IgD-negative memory B cell (primary cell): ENCODE measurements around the gene HNRNPLL. TPM values are rescaled to one million over a fixed set of nuclear protein-coding genes. Genes with fewer than 3 reads are reported as not detected.
"Not testable (repeated sequence)": the region's sequence is repeated elsewhere in the genome, so short reads cannot be mapped to it uniquely, and the experiment has no call there.

ENCODE experiments used
- H3K27ac Mint-ChIP-seq, 3 donors: one replicate each; pipeline ENCODE4 v1.8.0; 2020 to 2022; ENCODE audit warnings: mild to moderate bottlenecking in 3 of 3, mixed read lengths in 3 of 3, moderate library complexity in 1 of 3
- H3K27me3 Mint-ChIP-seq: one replicate; pipeline ENCODE4 v1.8.0; 2021; ENCODE audit warnings: mixed read lengths
- H3K36me3 Mint-ChIP-seq: one replicate; pipeline ENCODE4 v1.8.0; 2020; ENCODE audit warnings: mild to moderate bottlenecking, mixed read lengths
- H3K4me1 Mint-ChIP-seq, 3 donors: one replicate each; pipeline ENCODE4 v1.8.0; 2020 to 2022; ENCODE audit warnings: mixed read lengths in 3 of 3, mild to moderate bottlenecking in 1 of 3
- H3K4me3 Mint-ChIP-seq, 4 donors: one replicate each; pipeline ENCODE4 v1.8.0; 2020 to 2022; ENCODE audit warnings: mild to moderate bottlenecking in 4 of 4, mixed read lengths in 4 of 4, moderate library complexity in 3 of 4
- H3K9me3 Mint-ChIP-seq, 3 donors: one replicate each; pipeline ENCODE4 v1.8.0; 2020 to 2021; ENCODE audit warnings: mixed read lengths in 3 of 3, mild to moderate bottlenecking in 1 of 3
- polyA plus RNA-seq: library from polyadenylated mRNA; unstranded; fragments of 300-500 nt; fragmentation: Illumina TruSeq; gene quantifications from one replicate; pipeline ENCODE4 v1.2.3, GENCODE V29; 2021

Gene HNRNPLL
- polyA plus RNA-seq, 1 donor from 2014 or later: 3.1 TPM

DNA sequence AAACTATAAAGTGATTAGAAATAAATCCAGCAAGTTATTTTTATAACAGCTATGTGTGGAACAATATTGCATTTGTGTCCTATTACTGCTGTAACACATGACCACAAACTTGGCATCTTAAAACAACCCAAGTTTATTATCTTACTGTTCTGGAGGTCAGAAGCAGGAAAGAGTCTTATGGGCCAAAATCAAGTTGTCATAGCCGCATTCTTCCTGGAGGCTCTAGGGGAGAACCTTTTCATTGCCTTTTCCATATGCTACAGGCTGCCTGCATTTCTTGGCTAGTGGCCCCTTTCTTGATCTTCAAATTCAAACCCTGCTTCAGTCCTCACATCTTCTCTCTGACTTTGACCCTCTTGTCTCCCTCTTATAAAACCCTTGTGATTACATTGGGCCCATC, 27.0 kb upstream of the HNRNPLL start:
- no peak overlapping the region for H3K4me3 Mint-ChIP-seq
- no peak overlapping the region for H3K27ac Mint-ChIP-seq
- H3K36me3 Mint-ChIP-seq: no peaks in the 10 kb centered on the region
- peaks cover 0 to 3% (median 0%) of the 10 kb centered on the region in 3 donors for H3K4me1 Mint-ChIP-seq
- peaks cover 12% of the 10 kb centered on the region for H3K27me3 Mint-ChIP-seq
- peaks cover 4 to 8% (median 7%) of the 10 kb centered on the region in 3 donors for H3K9me3 Mint-ChIP-seq

DNA sequence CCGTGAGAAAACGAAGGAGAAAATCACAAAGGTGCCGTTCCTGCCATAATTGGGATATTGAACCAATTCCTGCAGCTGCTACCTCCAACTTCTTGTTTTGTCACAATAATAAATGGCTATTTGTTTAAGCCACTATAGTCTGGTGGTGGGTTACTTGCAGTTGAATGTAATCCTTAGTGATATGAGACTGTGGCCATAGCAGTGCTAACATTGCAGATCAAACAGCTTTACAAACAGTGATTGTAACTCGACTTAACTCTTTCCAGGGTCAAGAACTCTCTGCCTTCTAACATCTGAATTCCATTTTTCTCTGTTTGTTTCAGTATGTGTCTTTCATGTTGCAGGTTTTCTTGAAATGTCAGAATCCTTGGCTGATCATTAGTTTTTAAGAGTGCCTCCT, 24.7 kb upstream of the HNRNPLL start:
- H3K27ac Mint-ChIP-seq: no peak overlapping the region
- peaks cover 4 to 13% (median 8%) of the 10 kb centered on the region in 3 donors for H3K9me3 Mint-ChIP-seq
- peaks cover 3% of the 10 kb centered on the region for H3K36me3 Mint-ChIP-seq
- H3K4me1 Mint-ChIP-seq: peaks cover 0 to 3% (median 2%) of the 10 kb centered on the region in 3 donors
- no peak overlapping the region for H3K4me3 Mint-ChIP-seq
- H3K27me3 Mint-ChIP-seq: peaks cover 25% of the 10 kb centered on the region

DNA sequence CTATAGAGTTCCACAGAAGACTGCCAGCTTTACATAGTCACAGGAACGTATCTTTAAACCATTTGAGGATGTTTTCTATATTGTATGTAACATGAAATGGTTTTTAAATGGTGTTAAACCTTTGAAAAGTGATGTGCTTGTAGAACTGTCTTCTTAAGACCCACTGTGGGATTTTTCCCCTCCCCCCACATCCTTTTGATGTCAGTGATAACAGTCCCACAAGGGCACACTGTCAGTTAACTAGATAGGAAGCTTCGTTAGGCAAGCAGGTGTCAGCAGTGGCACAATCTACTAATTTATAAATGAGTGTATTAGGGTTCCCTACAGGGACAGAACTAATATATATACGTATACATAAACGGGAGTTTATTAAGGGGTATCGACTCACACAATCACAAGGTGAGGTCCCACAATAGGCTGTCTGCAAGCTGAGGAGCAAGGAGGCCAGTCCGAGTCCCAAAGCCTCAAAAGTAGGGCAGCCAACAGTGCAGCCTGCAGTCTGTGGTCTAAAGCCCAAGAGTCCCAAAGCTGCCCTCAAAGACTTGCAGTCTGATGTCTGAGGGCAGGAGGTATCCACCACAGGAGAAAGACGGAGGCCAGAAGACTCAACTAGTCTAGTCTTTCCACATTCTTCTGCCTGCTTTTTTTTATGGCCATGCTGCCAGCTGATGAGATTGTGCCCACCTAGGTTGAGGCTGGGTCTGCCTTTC, 23.8 kb upstream of the HNRNPLL start:
- H3K9me3 Mint-ChIP-seq: peaks cover 4 to 13% (median 8%) of the 10 kb centered on the region in 3 donors
- H3K27me3 Mint-ChIP-seq: peaks cover 30% of the 10 kb centered on the region
- H3K4me1 Mint-ChIP-seq: peaks cover 0 to 4% (median 3%) of the 10 kb centered on the region in 3 donors
- no peak overlapping the region for H3K4me3 Mint-ChIP-seq
- H3K27ac Mint-ChIP-seq: no peak overlapping the region
- H3K36me3 Mint-ChIP-seq: peaks cover 3% of the 10 kb centered on the region

DNA sequence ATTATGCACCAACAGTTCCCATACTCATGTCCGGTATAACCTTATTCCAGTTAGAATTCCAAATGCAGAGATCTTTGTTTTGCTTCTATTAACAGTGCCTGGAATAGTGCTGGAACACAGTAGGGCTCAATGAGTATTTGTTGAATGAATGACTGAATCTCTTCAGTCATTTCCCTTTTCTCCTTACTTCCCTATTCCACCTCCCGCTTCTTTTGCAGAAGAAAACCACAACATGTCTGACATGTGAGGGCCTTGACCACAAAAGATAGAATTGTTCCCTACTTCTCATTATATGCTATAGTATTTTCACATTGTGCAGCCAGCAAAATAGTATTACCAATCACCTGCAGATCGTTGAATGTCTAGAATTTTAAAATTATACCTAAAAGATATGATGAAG, 19.5 kb upstream of the HNRNPLL start:
- H3K27me3 Mint-ChIP-seq: peaks cover 52% of the 10 kb centered on the region
- peaks cover 0 to 9% (median 0%) of the 10 kb centered on the region in 3 donors for H3K4me1 Mint-ChIP-seq
- peaks cover 3% of the 10 kb centered on the region for H3K36me3 Mint-ChIP-seq
- H3K9me3 Mint-ChIP-seq: peaks cover 0 to 10% (median 0%) of the 10 kb centered on the region in 3 donors
- H3K27ac Mint-ChIP-seq: no peak overlapping the region
- no peak overlapping the region for H3K4me3 Mint-ChIP-seq

DNA sequence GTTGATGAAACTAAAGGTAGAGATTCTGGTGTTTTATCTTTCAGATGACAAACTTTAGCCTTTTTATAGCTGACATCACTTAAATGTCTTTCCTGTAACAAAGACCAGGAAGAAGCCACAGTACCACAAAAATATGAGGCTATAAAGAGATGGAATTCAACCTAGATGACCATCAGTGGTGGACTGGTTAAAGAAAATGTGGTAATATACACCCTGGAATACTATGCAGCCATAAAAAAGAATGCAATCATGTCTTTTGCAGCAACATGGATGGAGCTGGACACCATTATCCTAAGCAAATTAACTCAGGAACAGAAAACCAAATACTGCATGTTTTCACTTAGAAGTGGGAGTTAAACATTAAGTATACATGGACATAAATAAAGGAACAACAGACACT, 18.3 kb upstream of the HNRNPLL start:
- H3K4me1 Mint-ChIP-seq: peaks cover 0 to 9% (median 0%) of the 10 kb centered on the region in 3 donors
- no peak overlapping the region for H3K4me3 Mint-ChIP-seq
- H3K27me3 Mint-ChIP-seq: peaks cover 55% of the 10 kb centered on the region
- peaks cover 0 to 7% (median 0%) of the 10 kb centered on the region in 3 donors for H3K9me3 Mint-ChIP-seq
- H3K27ac Mint-ChIP-seq: no peak overlapping the region
- H3K36me3 Mint-ChIP-seq: peaks cover 3% of the 10 kb centered on the region

DNA sequence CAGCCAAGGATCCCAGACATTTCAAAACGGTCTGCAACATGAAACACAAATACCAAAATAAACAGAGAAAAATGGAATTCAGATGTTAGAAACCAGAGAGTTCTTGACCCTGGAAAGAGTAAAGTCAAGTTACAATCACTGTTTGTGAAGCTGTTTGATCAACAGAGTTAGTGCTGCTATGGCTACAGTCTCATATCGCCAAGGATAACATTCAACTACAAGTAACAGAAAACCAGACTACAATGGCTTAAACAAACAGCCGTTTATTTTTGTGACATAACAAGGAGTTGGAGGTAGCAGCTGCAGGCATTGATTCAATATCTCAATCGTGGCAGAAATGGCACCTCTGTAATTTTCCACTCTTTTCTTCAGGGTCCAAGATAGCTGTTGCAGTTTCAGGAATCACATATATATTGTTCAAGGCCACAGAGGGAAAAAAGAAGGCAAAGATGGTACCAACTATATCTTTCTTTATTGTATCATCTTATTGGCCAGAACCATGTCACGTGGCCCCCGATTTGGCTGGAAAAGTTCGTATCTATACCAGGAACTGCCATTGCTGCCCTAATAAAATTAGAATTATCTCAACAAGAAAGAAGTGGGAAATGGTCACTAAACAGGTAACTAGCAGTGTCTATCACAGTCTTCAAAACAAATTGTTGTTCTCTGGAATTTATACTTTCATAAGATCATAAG, 17.7 kb upstream of the HNRNPLL start:
- no peak overlapping the region for H3K27ac Mint-ChIP-seq
- H3K4me1 Mint-ChIP-seq: peaks cover 0 to 9% (median 0%) of the 10 kb centered on the region in 3 donors
- peaks cover 3% of the 10 kb centered on the region for H3K36me3 Mint-ChIP-seq
- peaks cover 0 to 7% (median 0%) of the 10 kb centered on the region in 3 donors for H3K9me3 Mint-ChIP-seq
- no peak overlapping the region for H3K4me3 Mint-ChIP-seq
- H3K27me3 Mint-ChIP-seq: peaks cover 59% of the 10 kb centered on the region

DNA sequence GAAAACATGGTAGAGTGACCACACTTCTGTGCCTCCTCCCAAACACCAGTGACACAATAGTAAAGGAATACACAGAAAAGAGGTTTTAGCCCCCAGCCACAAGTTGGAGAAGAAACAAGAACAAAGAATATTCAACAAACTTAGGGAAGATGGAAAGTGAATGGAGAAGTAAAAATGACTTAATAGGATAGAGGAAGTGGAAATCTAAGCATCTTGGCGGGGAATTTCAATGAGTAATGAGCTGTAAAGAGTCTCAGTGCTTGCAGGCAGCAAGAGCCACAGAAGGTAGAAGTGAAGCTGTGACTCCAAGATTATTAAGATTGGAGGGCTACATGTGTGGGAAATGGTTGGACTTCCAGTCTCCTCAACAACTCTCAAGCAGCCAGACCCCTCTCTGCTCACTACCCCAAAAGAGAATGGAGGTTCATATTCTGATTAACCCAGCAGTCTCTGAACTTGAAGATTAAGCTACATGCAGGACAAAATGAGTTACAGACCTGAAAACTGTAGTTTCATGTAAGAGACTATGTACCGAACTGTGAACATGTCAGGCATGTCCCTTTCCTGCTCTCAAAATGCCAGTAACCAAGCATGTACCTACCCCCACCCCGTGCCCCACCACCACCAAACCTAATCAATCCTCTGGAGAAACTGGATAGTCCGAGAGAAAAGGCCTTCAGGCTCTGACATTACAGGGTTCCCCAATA, 16.9 kb upstream of the HNRNPLL start:
- Mint-ChIP-seq H3K27me3 (peaks cover 55% of the 10 kb centered on the region), H3K27ac (no peak overlapping the region), H3K36me3 (peaks cover 3% of the 10 kb centered on the region), H3K4me3 (no peak overlapping the region), H3K9me3 (peaks cover 0 to 6% (median 0%) of the 10 kb centered on the region in 3 donors), H3K4me1 (peaks cover 0 to 9% (median 0%) of the 10 kb centered on the region in 3 donors)

DNA sequence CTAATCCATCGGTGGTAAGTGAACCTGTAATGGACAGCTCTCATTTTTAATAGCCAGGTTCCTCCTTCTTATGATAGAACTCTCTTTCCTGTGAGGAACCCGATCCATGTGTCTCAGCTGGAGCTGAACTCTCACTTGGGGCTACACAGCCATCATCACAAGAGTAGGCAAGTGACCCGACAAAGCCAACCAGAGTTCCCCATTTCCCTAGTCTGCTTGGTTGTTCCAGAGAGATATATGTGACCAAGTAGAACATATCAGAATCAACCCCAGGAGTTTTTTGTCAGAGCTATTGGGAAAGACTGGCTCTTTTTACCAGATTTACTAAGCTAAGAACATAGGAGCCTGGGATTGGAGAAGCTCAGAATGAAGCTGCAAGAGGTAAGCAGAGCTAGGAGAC, 14.6 kb upstream of the HNRNPLL start:
- H3K36me3 Mint-ChIP-seq: no peaks in the 10 kb centered on the region
- peak overlapping the region in 1 of 3 donors; percentile 18 for H3K27ac Mint-ChIP-seq
- peaks cover 0 to 6% (median 0%) of the 10 kb centered on the region in 3 donors for H3K4me1 Mint-ChIP-seq
- no peaks in the 10 kb centered on the region for H3K9me3 Mint-ChIP-seq
- no peak overlapping the region for H3K4me3 Mint-ChIP-seq
- peaks cover 60% of the 10 kb centered on the region for H3K27me3 Mint-ChIP-seq

DNA sequence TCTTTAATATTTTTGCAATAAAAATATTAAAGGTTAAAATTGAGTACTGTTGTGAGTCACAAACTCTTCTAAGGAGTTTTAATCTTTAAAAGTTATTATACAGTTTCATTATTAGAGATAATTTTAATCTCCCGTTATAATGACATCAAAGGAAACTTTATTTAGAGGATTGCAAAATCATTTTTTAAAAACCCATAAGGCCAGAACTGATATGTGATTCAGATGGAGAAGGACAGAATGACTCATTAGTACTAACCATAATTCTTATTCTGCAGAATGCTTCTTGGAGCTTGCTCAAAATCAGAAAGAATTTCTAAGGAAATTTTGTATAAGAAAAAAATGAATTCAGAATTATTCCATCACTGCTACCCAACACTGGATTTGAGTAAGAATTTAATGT, 12.5 kb upstream of the HNRNPLL start:
- Mint-ChIP-seq H3K4me1 (peaks cover 0 to 8% (median under 1%) of the 10 kb centered on the region in 3 donors), H3K4me3 (no peak overlapping the region), H3K9me3 (peaks cover 0 to 4% (median 0%) of the 10 kb centered on the region in 3 donors), H3K36me3 (no peaks in the 10 kb centered on the region), H3K27me3 (peaks cover 58% of the 10 kb centered on the region), H3K27ac (no peak overlapping the region)

DNA sequence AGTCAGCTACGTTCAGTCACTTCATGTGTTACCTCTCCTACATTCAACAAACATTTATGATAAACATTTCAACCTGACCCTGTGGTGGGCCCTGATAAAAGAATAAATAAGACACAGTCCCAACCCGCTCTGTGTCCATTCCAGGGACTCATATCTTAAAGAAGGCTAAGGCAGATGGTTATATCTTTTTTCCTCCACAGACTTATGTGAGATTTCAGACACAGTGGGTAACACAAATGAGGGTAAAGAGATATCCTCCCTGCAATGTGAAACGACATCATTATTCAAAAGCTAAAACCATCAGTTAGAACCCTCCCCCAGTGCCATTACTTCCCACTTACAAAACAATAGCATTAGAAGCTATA, 11.1 kb upstream of the HNRNPLL start:
- peaks cover 60% of the 10 kb centered on the region for H3K27me3 Mint-ChIP-seq
- H3K4me1 Mint-ChIP-seq: peaks cover 2 to 5% (median 4%) of the 10 kb centered on the region in 3 donors
- H3K27ac Mint-ChIP-seq: no peak overlapping the region
- peaks cover 0 to 8% (median 0%) of the 10 kb centered on the region in 3 donors for H3K9me3 Mint-ChIP-seq
- peaks cover 2% of the 10 kb centered on the region for H3K36me3 Mint-ChIP-seq
- H3K4me3 Mint-ChIP-seq: no peak overlapping the region

DNA sequence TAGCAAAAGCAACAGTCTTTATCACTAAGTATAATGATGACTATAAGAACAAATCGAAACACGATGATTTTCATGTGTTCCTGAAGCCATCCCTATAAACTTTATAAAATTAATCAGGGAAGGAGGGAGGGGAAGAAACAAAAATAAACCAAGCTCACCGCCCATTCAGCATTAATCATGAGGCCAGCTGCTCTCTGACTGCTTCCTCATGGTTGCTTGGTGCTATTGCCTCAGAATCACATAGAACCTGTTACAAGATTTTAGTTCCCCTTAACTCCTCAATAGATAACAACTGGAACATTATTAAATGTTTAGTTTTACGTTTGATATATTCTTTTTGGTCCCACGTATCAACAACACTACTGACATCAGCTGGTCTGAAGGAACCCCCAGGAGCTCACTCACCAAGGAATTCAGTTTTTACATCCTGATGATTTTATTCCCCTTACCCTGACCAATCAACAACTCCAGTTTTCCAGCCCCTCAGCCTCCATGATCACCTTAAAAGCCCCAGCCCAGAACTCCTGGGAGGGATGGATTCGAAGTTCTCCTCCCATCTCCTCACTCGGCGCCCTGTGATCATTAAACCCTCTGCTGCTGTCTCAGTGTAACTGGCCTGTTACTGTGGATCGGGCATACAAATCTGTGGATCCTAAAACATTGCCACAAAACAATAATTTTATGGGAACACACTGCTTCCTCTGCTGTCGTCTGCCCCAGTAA, 10.6 kb upstream of the HNRNPLL start:
- Mint-ChIP-seq H3K36me3 (peaks cover 2% of the 10 kb centered on the region), H3K9me3 (peaks cover 0 to 9% (median 0%) of the 10 kb centered on the region in 3 donors), H3K4me1 (peaks cover 2 to 6% (median 5%) of the 10 kb centered on the region in 3 donors), H3K27me3 (peaks cover 59% of the 10 kb centered on the region), H3K27ac (no peak overlapping the region), H3K4me3 (no peak overlapping the region)

DNA sequence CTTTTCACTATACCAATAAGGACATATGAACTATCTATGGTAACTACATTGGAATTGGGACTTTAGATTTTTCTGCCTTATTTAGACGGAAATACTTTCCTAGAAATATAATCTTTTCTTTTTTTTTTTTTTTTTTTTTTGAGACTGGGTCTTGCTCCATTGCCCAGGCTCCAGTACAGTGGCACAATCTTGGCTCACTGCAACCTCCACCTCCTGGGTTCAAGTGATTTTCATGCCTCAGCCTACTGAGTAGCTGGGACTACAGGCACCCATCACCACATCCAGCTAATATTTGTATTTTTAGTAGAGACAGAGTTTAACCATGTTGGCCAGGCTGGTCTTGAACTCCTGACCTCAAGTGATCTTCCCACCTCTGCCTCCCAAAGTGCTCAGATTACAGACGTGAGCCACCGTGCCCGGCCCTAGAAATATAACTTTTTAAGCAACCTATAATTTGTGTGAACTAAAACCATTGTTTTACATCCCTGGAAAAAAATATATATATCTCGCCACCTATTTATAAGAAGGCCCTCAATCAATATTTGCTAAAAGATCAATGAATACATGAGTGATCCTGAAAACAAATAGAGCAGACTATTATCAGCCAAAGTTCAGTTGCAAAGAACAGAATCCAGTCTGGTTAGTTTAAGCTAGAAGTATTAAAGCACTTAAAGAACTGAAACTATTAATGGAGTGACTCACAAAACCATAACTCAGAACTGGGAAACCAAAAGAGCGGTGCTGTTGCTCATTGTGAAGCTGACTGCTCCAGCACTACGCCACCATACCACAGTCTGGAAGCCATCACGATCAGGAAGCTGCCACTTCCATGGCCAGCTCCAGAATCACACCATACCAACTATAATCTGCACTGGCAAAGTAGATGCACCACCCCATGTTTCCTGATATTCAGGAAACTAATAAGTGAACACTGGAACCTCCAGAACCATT, 8.4 kb upstream of the HNRNPLL start:
- no peak overlapping the region for H3K27ac Mint-ChIP-seq

DNA sequence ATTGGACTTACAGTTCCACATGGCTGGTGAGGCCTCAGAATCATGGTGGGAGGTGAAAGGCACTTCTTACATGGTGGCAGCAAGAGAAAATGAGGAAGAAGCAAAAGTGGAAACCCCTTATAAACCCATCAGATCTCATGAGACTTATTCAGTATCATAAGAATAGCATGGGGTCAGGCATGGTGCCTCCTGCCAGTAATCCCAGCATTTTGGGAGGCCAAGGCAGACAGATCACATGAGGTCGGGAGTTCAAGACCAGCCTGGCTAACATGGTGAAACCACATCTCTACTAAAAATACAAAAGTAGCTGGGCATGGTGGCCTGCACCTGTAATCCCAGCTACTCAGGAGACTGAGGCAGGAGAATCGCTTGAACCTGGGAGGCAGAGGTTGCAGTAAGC, 6.5 kb upstream of the HNRNPLL start:
- H3K4me3 Mint-ChIP-seq, H3K9me3 Mint-ChIP-seq, H3K36me3 Mint-ChIP-seq: not testable (repeated sequence)
- peaks cover 59% of the 10 kb centered on the region for H3K27me3 Mint-ChIP-seq
- H3K27ac Mint-ChIP-seq: peak overlapping the region in 1 of 3 donors; percentile 47
- H3K4me1 Mint-ChIP-seq: peaks cover 5 to 18% (median 9%) of the 10 kb centered on the region in 3 donors

More for the DNA sequence above, 8.4 kb upstream of the HNRNPLL start:
- peaks cover 5 to 11% (median 9%) of the 10 kb centered on the region in 3 donors for H3K4me1 Mint-ChIP-seq
- H3K9me3 Mint-ChIP-seq: peaks cover 0 to 9% (median 0%) of the 10 kb centered on the region in 3 donors
- peaks cover 54% of the 10 kb centered on the region for H3K27me3 Mint-ChIP-seq
- H3K36me3 Mint-ChIP-seq: peaks cover 2% of the 10 kb centered on the region
- no peak overlapping the region for H3K4me3 Mint-ChIP-seq
